Erythroblast (primary cell): ENCODE measurements around the gene EML1.

ENCODE experiments used
- GATA1 ChIP-seq: IDR thresholded peaks from 2 replicates; pipeline ENCODE4 v1.6.1; 2011; ENCODE audit warnings: low read depth, mild to moderate bottlenecking, control low read depth, low read length, moderate library complexity
- POLR2A ChIP-seq: IDR thresholded peaks from 2 replicates; pipeline ENCODE4 v1.6.1; 2011; ENCODE audit warnings: mild to moderate bottlenecking, low read length

DNA sequence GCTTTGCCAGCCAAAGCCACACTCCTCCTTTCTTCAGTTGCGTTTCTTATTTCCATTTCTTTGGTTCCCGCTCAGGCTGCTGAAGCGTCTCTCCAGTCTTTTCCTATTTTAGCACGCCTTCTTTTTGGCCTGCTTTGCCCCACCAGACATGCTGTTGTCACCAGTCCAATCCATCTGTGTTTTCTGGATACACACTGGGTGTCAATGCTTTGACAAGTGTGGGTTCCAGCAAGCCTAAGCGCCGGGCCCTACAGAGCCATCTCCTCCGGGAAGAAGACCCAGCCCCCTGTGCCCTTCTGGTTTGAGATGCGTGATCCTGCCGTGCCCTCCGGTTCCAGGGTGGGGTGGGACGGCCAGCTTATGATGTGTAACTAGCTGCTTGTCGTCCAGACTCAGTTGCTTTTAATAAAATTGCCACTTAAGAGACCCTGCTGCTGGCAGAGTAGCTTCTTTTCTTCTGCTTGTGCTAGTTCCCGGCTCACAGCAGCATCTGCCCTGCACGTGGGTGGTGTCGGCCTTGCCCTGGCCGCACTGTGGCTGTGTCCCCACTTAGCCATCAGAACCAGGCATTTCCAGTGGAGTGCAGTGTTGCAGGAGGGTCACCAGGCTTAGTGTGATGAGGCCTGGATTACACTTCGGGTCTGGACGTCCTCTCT is 29.7 kb downstream of the EML1 start:
- no peak for TF ChIP-seq POLR2A
- TF ChIP-seq GATA1: no peak
